Bronchial epithelial cell (primary cell): Measurements from ENCODE around the gene EDNRA. TPM values are rescaled to one million over a fixed set of nuclear protein-coding genes. Genes with fewer than 3 reads are reported as not detected.

ENCODE experiments used
- DNase-seq: peaks from one replicate; pipeline ENCODE4 v3.0.0-alpha.2; 2010; ENCODE audit warnings: low read depth
- FAIRE-seq: peaks from 2 replicates; lab custom pipeline; 2011; peaks lifted over from hg19 to GRCh38; lab: Jason Lieb, UNC
- H3K27me3 ChIP-seq: 2 replicates; pipeline ENCODE4 v1.5.1; 2011; ENCODE audit warnings: low read length; ENCODE audit not compliant: control insufficient read depth, insufficient read depth
- H3K36me3 ChIP-seq: 2 replicates; pipeline ENCODE4 v1.5.1; 2011; ENCODE audit warnings: low read length; ENCODE audit not compliant: control insufficient read depth, insufficient read depth
- H3K4me3 ChIP-seq: 2 replicates; pipeline ENCODE4 v1.5.1; 2011; ENCODE audit warnings: mild to moderate bottlenecking, low read depth, low read length, control low read depth
- CTCF ChIP-seq: IDR thresholded peaks from 2 replicates; pipeline ENCODE4 v1.5.1; 2011; ENCODE audit warnings: mild to moderate bottlenecking, moderate library complexity, low read length, control low read depth, inconsistent platforms; ENCODE audit not compliant: insufficient read depth, severe bottlenecking
- total RNA-seq: library from RNA; depleted of rRNA; stranded (reverse); fragments of >200 nt; gene quantifications from 2 replicates; pipeline ENCODE4 v1.2.1, GENCODE V29; 2014

EDNRA gene
- total RNA-seq, 1 donor from 2014 or later: 3.7 TPM

- Histone ChIP-seq H3K4me3 (no peak overlapping the region), H3K36me3 (no peaks in the 10 kb centered on the region), H3K27me3 (no peaks in the 10 kb centered on the region)
- no peak for TF ChIP-seq CTCF
- DNase-seq: no peak
- no peak for FAIRE-seq
Observed at GRCh38 chr4:147524601-147525000, 43.7 kb downstream of the EDNRA start.

- Histone ChIP-seq H3K27me3 (no peaks in the 10 kb centered on the region), H3K4me3 (no peak overlapping the region), H3K36me3 (no peaks in the 10 kb centered on the region)
- no peak for TF ChIP-seq CTCF
- FAIRE-seq (no peak), DNase-seq (no peak)
Observed at GRCh38 chr4:147525494-147526271, 44.8 kb downstream of the EDNRA start.

GRCh38 chr4:147526272-147526654 lies 45.4 kb downstream of the EDNRA start:
- TF ChIP-seq CTCF: no peak
- no peak for DNase-seq
- Histone ChIP-seq H3K4me3 (no peak overlapping the region), H3K36me3 (no peaks in the 10 kb centered on the region), H3K27me3 (no peaks in the 10 kb centered on the region)
- no peak for FAIRE-seq

- FAIRE-seq: no peak
- H3K36me3 ChIP-seq: no peaks in the 10 kb centered on the region
- H3K4me3 ChIP-seq: no peak overlapping the region
- no peak for TF ChIP-seq CTCF
- no peaks in the 10 kb centered on the region for H3K27me3 ChIP-seq
- no peak for DNase-seq
Observed at GRCh38 chr4:147528054-147528453, 47.2 kb downstream of the EDNRA start.

GRCh38 chr4:147530134-147530533 lies 49.2 kb downstream of the EDNRA start:
- no peak for FAIRE-seq

More at GRCh38 chr4:147530134-147530533, 49.2 kb downstream of the EDNRA start:
- DNase-seq: no peak
- TF ChIP-seq CTCF: no peak
- Histone ChIP-seq H3K4me3 (no peak overlapping the region), H3K36me3 (no peaks in the 10 kb centered on the region), H3K27me3 (no peaks in the 10 kb centered on the region)
